SK-N-SH (cell line): ENCODE results near the gene DNMT3A.
A peak's percentile ranks its signal among the peaks of the same experiment; 100 is the strongest.

ENCODE experiments used
- CHD2 ChIP-seq: fragments of 150-350 bp; IDR thresholded peaks from 2 replicates; pipeline ENCODE4 v1.6.1; 2018; ENCODE audit warnings: low read length; ENCODE audit not compliant: partially characterized antibody
- CTCF ChIP-seq: fragments of 200-600 bp; sonication (generic); IDR thresholded peaks from 2 replicates; pipeline ENCODE4 v1.6.1; 2017; ENCODE audit warnings: antibody characterized with exemption, mild to moderate bottlenecking, moderate library complexity
- EP300 ChIP-seq, 2 experiments: IDR thresholded peaks; 2 replicates each; pipeline versions ENCODE4 v1.4.0 to v1.6.1; 2012; ENCODE audit warnings: borderline replicate concordance in 1 of 2, low read depth in 1 of 2, low read length in 1 of 2
- EZH2phosphoT487 ChIP-seq: fragments of 200-600 bp; sonication (generic); IDR thresholded peaks from 2 replicates; pipeline ENCODE4 v1.6.1; 2017; ENCODE audit warnings: low read depth, mixed run types, mild to moderate bottlenecking, antibody characterized with exemption, moderate library complexity, borderline replicate concordance
- FOXM1 ChIP-seq: IDR thresholded peaks from 2 replicates; pipeline ENCODE4 v1.4.0; 2012; ENCODE audit warnings: low read depth, mild to moderate bottlenecking
- GABPA ChIP-seq: IDR thresholded peaks from 2 replicates; pipeline ENCODE4 v1.4.0; 2012; ENCODE audit warnings: low read depth, mild to moderate bottlenecking
- JUND ChIP-seq: IDR thresholded peaks from 2 replicates; pipeline ENCODE4 v1.4.0; 2012
- POLR2AphosphoS5 ChIP-seq: IDR thresholded peaks from 2 replicates; pipeline ENCODE4 v1.6.1; 2012; ENCODE audit warnings: low read depth, low read length
- RXRA ChIP-seq: IDR thresholded peaks from 2 replicates; pipeline ENCODE4 v1.4.0; 2012; ENCODE audit warnings: low read depth, mild to moderate bottlenecking, borderline replicate concordance
- SIN3A ChIP-seq: IDR thresholded peaks from 2 replicates; pipeline ENCODE4 v1.6.1; 2012; ENCODE audit warnings: low read depth, mild to moderate bottlenecking, low read length, moderate library complexity, borderline replicate concordance
- TAF1 ChIP-seq: IDR thresholded peaks from 2 replicates; pipeline ENCODE4 v1.6.1; 2012; ENCODE audit warnings: low read depth, mild to moderate bottlenecking, low read length, moderate library complexity, borderline replicate concordance

- no peak for TF ChIP-seq CTCF
- no peak for TF ChIP-seq SIN3A
- TF ChIP-seq POLR2AphosphoS5, result no peak
- no peak for TF ChIP-seq RXRA
- no peak for TF ChIP-seq EP300 (IDR thresholded peaks at IDR 0.05; ENCODE audit: borderline replicate concordance in 1 of 2, low read depth in 1 of 2, low read length in 1 of 2)
- no peak for TF ChIP-seq JUND
- TF ChIP-seq FOXM1, result no peak
- no peak for TF ChIP-seq CHD2
- TF ChIP-seq EZH2phosphoT487, result no peak
- 0 out of 2 replicates have a peak, but pooled peaks have one; percentile 20 for TF ChIP-seq TAF1
- no peak for TF ChIP-seq GABPA
These were observed at the start of gene DNMT3A for GRCh38 chr2:25341753-25342371.
